GM23338 (cell line): Measurements from ENCODE around the gene C2orf68. TPM values are rescaled to one million over a fixed set of nuclear protein-coding genes. Genes with fewer than 3 reads are reported as not detected.

Source experiments
- ATAC-seq: fragments of 200-7000 bp; cut with Tn5 transposase; 3 replicates; pipeline ENCODE4 v1.9.1; 2020
- DNase-seq: peaks from one replicate; pipeline ENCODE4 v3.0.0-alpha.2; 2015; ENCODE audit warnings: low spot score
- H2AFZ ChIP-seq: fragments of 200-600 bp; sonication (generic); 2 replicates; pipeline ENCODE4 v1.8.0; 2016; ENCODE audit warnings: antibody characterized with exemption, mild to moderate bottlenecking, moderate library complexity
- H3F3A ChIP-seq: fragments of 200-600 bp; sonication (generic); replicated peaks from 2 replicates; pipeline ENCODE4 v1.8.0; 2017; ENCODE audit warnings: antibody characterized with exemption, mixed run types, low read depth
- H3K27ac ChIP-seq: fragments of 200-600 bp; sonication (generic); 2 replicates; pipeline ENCODE4 v1.6.1; 2016; ENCODE audit warnings: low read depth
- H3K27me3 ChIP-seq: fragments of 200-600 bp; sonication (generic); 2 replicates; pipeline ENCODE4 v1.8.0; 2016; ENCODE audit warnings: mild to moderate bottlenecking, mixed run types, moderate library complexity; ENCODE audit not compliant: insufficient read depth
- H3K36me3 ChIP-seq: fragments of 200-600 bp; sonication (generic); 2 replicates; pipeline ENCODE4 v1.8.0; 2016; ENCODE audit warnings: mild to moderate bottlenecking; ENCODE audit not compliant: insufficient read depth
- H3K4me1 ChIP-seq: fragments of 200-600 bp; sonication (generic); 2 replicates; pipeline ENCODE4 v1.8.0; 2016; ENCODE audit warnings: mild to moderate bottlenecking, moderate library complexity; ENCODE audit not compliant: insufficient read depth
- H3K4me2 ChIP-seq: fragments of 200-600 bp; sonication (generic); 2 replicates; pipeline ENCODE4 v1.7.1; 2017; ENCODE audit warnings: mixed run types
- H3K4me3 ChIP-seq: fragments of 200-600 bp; sonication (generic); 2 replicates; pipeline ENCODE4 v1.6.1; 2016; ENCODE audit warnings: mixed run types
- H3K79me2 ChIP-seq: fragments of 200-600 bp; sonication (generic); replicated peaks from 2 replicates; pipeline ENCODE4 v1.8.0; 2017; ENCODE audit warnings: mild to moderate bottlenecking; ENCODE audit not compliant: insufficient read depth
- H3K9me2 ChIP-seq: fragments of 200-600 bp; sonication (generic); 2 replicates; pipeline ENCODE4 v1.8.0; 2017; ENCODE audit not compliant: insufficient read depth
- H4K20me1 ChIP-seq: fragments of 200-600 bp; sonication (generic); replicated peaks from 2 replicates; pipeline ENCODE4 v1.8.0; 2017; ENCODE audit warnings: mild to moderate bottlenecking; ENCODE audit not compliant: insufficient read depth
- H3K27ac Mint-ChIP-seq: 2 replicates; pipeline ENCODE4 v1.8.0; 2020; ENCODE audit warnings: inconsistent platforms, mild to moderate bottlenecking, moderate library complexity, mixed read lengths
- H3K27me3 Mint-ChIP-seq: 3 replicates; pipeline ENCODE4 v1.8.0; 2022; ENCODE audit warnings: low read depth, mild to moderate bottlenecking, moderate library complexity, mixed read lengths, inconsistent platforms; ENCODE audit not compliant: insufficient read depth, poor library complexity
- H3K36me3 Mint-ChIP-seq: 3 replicates; pipeline ENCODE4 v1.8.0; 2021; ENCODE audit warnings: low read depth, mild to moderate bottlenecking, inconsistent platforms, moderate library complexity, mixed read lengths
- H3K4me1 Mint-ChIP-seq: 3 replicates; pipeline ENCODE4 v1.8.0; 2020; ENCODE audit warnings: mild to moderate bottlenecking, inconsistent platforms, mixed read lengths
- H3K4me3 Mint-ChIP-seq: 3 replicates; pipeline ENCODE4 v1.8.0; 2021; ENCODE audit warnings: moderate library complexity, mild to moderate bottlenecking, inconsistent platforms, mixed read lengths
- H3K9me3 Mint-ChIP-seq: 3 replicates; pipeline ENCODE4 v1.8.0; 2020; ENCODE audit warnings: moderate library complexity, mild to moderate bottlenecking, inconsistent platforms, mixed read lengths
- CREB1 ChIP-seq: fragments of 250-450 bp; sonication (Bioruptor Pico); IDR thresholded peaks from 2 replicates; pipeline ENCODE4 v1.5.0; 2020; ENCODE audit warnings: low read depth, mild to moderate bottlenecking, moderate library complexity
- EZH2 ChIP-seq: fragments of 200-600 bp; sonication (generic); IDR thresholded peaks from one replicate; pipeline ENCODE4 v1.8.0; 2017; ENCODE audit warnings: antibody characterized with exemption, mild to moderate bottlenecking, low read depth; ENCODE audit not compliant: unreplicated experiment
- EZH2phosphoT487 ChIP-seq: fragments of 200-600 bp; sonication (generic); IDR thresholded peaks from one replicate; pipeline ENCODE4 v1.8.1; 2018; ENCODE audit warnings: antibody characterized with exemption; ENCODE audit not compliant: unreplicated experiment
- JUNB ChIP-seq: IDR thresholded peaks from one replicate; pipeline ENCODE4 v1.6.1; 2016; ENCODE audit warnings: antibody characterized with exemption; ENCODE audit not compliant: unreplicated experiment
- NANOG ChIP-seq: IDR thresholded peaks from 2 replicates; pipeline ENCODE4 v1.6.1; 2016; ENCODE audit warnings: antibody characterized with exemption, borderline replicate concordance
- STAT1 ChIP-seq: IDR thresholded peaks from one replicate; pipeline ENCODE4 v1.6.1; 2016; ENCODE audit warnings: antibody characterized with exemption; ENCODE audit not compliant: unreplicated experiment
- ZNF114 ChIP-seq: fragments of 250-450 bp; sonication (Bioruptor Pico); IDR thresholded peaks from 2 replicates; pipeline ENCODE4 v1.5.0; 2020; ENCODE audit warnings: mild to moderate bottlenecking, moderate library complexity
- ZNF331 ChIP-seq: fragments of 250-450 bp; sonication (Bioruptor Pico); IDR thresholded peaks from 2 replicates; pipeline ENCODE4 v1.5.0; 2020; ENCODE audit warnings: low read depth, mild to moderate bottlenecking, moderate library complexity
- polyA plus RNA-seq: library from polyadenylated mRNA; unstranded; fragments of >200 nt; fragmentation: Nextera tagmentation; extraction: Ambion mirVana; gene quantifications from 2 replicates; pipeline ENCODE4 v1.2.1, GENCODE V29; 2016
- total RNA-seq: library from RNA; depleted of rRNA; stranded (reverse); fragments of >200 nt; shearing (Covaris generic); gene quantifications from 2 replicates; pipeline ENCODE4 v1.2.3, GENCODE V29; 2014
- TF ChIP-seq, protein P1 (sequence below), 2 experiments: fragments of 200-600 bp in 1 of 2; sonication (generic) in 1 of 2; conservative IDR thresholded peaks; 2 replicates each; pipeline versions ENCODE4 v1.5.1 to v1.6.1; 2016 to 2017; ENCODE audit warnings: antibody characterized with exemption in 2 of 2, low read depth in 2 of 2, mild to moderate bottlenecking in 2 of 2, moderate library complexity in 1 of 2
- TF ChIP-seq, protein P2 (sequence below): IDR thresholded peaks from one replicate; pipeline ENCODE4 v1.6.1; 2018; ENCODE audit warnings: antibody characterized with exemption; ENCODE audit not compliant: unreplicated experiment
- TF ChIP-seq, protein P3 (sequence below): fragments of 250-450 bp; sonication (Bioruptor Pico); IDR thresholded peaks from 2 replicates; pipeline ENCODE4 v1.5.0; 2020; ENCODE audit warnings: mild to moderate bottlenecking, moderate library complexity
- TF ChIP-seq, protein P4 (sequence below): IDR thresholded peaks from 2 replicates; pipeline ENCODE4 v1.6.1; 2016; ENCODE audit warnings: antibody characterized with exemption

C2orf68 gene
- total and polyA plus RNA-seq, 2 experiments from 2014 or later: 26.8 to 76.4 TPM

DNA sequence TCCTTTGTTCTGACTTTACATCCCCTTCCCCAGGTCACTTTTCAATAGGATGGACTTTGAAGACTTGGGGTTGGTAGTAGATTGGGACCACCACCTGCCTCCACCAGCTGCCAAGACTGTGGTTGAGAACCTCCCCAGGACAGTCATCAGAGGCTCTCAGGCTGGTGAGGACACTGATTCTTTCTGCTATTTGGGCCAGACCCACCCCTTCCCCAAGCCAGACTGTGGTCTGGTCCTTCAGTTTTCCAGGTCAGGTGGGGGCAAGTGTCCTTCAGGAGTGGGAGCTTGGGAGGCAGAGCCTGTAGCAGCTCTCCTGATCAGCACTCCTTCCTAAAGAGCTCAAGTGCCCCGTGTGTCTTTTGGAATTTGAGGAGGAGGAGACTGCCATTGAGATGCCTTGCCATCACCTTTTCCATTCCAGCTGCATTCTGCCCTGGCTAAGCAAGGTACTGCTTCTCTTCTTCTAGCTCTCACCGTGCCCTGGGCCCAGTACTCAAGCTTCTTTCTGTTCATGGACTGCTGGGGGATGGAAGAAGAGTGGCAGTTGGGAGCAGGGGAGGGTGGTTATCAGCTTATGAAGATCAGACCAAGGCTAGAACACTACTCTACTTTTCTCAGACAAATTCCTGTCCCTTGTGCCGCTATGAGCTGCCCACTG lies 15.3 kb downstream of the C2orf68 start:
- H3K36me3 ChIP-seq: no peaks in the 10 kb centered on the region; the same call in 1 of the 2 replicates
- Mint-ChIP-seq H3K9me3 (no peaks in the 10 kb centered on the region), H3K36me3 (peaks cover 7% of the 10 kb centered on the region; the same call in 1 of the 3 replicates), H3K27ac (no peak overlapping the region), H3K4me3 (peak overlapping the region; percentile 92), H3K4me1 (peaks cover 8% of the 10 kb centered on the region; the same call in 2 of the 3 replicates), H3K27me3 (peaks cover 23% of the 10 kb centered on the region)
- H3F3A ChIP-seq: no peaks in the 10 kb centered on the region
- peaks cover 6% of the 10 kb centered on the region for H3K4me1 ChIP-seq
- H3K4me3 ChIP-seq: peak overlapping the region; percentile 74
- no peak overlapping the region for H2AFZ ChIP-seq
- H3K9me2 ChIP-seq: no peaks in the 10 kb centered on the region
- peaks cover 14% of the 10 kb centered on the region for H3K79me2 ChIP-seq
- peak overlapping the region; percentile 82 for H3K4me2 ChIP-seq
- TF ChIP-seq EZH2phosphoT487 (no peak), CREB1 (no peak), JUNB (no peak), ZNF114 (no peak), ZNF331 (CRISPR knock-in tag) (no peak), STAT1 (no peak), EZH2 (no peak), NANOG (no peak)
- TF ChIP-seq, protein P1, sequence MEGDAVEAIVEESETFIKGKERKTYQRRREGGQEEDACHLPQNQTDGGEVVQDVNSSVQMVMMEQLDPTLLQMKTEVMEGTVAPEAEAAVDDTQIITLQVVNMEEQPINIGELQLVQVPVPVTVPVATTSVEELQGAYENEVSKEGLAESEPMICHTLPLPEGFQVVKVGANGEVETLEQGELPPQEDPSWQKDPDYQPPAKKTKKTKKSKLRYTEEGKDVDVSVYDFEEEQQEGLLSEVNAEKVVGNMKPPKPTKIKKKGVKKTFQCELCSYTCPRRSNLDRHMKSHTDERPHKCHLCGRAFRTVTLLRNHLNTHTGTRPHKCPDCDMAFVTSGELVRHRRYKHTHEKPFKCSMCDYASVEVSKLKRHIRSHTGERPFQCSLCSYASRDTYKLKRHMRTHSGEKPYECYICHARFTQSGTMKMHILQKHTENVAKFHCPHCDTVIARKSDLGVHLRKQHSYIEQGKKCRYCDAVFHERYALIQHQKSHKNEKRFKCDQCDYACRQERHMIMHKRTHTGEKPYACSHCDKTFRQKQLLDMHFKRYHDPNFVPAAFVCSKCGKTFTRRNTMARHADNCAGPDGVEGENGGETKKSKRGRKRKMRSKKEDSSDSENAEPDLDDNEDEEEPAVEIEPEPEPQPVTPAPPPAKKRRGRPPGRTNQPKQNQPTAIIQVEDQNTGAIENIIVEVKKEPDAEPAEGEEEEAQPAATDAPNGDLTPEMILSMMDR (conservative IDR thresholded peaks at IDR 0.05; ENCODE audit: low read depth in 2 of 2): no peak
- TF ChIP-seq, protein P2, sequence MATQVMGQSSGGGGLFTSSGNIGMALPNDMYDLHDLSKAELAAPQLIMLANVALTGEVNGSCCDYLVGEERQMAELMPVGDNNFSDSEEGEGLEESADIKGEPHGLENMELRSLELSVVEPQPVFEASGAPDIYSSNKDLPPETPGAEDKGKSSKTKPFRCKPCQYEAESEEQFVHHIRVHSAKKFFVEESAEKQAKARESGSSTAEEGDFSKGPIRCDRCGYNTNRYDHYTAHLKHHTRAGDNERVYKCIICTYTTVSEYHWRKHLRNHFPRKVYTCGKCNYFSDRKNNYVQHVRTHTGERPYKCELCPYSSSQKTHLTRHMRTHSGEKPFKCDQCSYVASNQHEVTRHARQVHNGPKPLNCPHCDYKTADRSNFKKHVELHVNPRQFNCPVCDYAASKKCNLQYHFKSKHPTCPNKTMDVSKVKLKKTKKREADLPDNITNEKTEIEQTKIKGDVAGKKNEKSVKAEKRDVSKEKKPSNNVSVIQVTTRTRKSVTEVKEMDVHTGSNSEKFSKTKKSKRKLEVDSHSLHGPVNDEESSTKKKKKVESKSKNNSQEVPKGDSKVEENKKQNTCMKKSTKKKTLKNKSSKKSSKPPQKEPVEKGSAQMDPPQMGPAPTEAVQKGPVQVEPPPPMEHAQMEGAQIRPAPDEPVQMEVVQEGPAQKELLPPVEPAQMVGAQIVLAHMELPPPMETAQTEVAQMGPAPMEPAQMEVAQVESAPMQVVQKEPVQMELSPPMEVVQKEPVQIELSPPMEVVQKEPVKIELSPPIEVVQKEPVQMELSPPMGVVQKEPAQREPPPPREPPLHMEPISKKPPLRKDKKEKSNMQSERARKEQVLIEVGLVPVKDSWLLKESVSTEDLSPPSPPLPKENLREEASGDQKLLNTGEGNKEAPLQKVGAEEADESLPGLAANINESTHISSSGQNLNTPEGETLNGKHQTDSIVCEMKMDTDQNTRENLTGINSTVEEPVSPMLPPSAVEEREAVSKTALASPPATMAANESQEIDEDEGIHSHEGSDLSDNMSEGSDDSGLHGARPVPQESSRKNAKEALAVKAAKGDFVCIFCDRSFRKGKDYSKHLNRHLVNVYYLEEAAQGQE: no peak
- TF ChIP-seq, protein P3, sequence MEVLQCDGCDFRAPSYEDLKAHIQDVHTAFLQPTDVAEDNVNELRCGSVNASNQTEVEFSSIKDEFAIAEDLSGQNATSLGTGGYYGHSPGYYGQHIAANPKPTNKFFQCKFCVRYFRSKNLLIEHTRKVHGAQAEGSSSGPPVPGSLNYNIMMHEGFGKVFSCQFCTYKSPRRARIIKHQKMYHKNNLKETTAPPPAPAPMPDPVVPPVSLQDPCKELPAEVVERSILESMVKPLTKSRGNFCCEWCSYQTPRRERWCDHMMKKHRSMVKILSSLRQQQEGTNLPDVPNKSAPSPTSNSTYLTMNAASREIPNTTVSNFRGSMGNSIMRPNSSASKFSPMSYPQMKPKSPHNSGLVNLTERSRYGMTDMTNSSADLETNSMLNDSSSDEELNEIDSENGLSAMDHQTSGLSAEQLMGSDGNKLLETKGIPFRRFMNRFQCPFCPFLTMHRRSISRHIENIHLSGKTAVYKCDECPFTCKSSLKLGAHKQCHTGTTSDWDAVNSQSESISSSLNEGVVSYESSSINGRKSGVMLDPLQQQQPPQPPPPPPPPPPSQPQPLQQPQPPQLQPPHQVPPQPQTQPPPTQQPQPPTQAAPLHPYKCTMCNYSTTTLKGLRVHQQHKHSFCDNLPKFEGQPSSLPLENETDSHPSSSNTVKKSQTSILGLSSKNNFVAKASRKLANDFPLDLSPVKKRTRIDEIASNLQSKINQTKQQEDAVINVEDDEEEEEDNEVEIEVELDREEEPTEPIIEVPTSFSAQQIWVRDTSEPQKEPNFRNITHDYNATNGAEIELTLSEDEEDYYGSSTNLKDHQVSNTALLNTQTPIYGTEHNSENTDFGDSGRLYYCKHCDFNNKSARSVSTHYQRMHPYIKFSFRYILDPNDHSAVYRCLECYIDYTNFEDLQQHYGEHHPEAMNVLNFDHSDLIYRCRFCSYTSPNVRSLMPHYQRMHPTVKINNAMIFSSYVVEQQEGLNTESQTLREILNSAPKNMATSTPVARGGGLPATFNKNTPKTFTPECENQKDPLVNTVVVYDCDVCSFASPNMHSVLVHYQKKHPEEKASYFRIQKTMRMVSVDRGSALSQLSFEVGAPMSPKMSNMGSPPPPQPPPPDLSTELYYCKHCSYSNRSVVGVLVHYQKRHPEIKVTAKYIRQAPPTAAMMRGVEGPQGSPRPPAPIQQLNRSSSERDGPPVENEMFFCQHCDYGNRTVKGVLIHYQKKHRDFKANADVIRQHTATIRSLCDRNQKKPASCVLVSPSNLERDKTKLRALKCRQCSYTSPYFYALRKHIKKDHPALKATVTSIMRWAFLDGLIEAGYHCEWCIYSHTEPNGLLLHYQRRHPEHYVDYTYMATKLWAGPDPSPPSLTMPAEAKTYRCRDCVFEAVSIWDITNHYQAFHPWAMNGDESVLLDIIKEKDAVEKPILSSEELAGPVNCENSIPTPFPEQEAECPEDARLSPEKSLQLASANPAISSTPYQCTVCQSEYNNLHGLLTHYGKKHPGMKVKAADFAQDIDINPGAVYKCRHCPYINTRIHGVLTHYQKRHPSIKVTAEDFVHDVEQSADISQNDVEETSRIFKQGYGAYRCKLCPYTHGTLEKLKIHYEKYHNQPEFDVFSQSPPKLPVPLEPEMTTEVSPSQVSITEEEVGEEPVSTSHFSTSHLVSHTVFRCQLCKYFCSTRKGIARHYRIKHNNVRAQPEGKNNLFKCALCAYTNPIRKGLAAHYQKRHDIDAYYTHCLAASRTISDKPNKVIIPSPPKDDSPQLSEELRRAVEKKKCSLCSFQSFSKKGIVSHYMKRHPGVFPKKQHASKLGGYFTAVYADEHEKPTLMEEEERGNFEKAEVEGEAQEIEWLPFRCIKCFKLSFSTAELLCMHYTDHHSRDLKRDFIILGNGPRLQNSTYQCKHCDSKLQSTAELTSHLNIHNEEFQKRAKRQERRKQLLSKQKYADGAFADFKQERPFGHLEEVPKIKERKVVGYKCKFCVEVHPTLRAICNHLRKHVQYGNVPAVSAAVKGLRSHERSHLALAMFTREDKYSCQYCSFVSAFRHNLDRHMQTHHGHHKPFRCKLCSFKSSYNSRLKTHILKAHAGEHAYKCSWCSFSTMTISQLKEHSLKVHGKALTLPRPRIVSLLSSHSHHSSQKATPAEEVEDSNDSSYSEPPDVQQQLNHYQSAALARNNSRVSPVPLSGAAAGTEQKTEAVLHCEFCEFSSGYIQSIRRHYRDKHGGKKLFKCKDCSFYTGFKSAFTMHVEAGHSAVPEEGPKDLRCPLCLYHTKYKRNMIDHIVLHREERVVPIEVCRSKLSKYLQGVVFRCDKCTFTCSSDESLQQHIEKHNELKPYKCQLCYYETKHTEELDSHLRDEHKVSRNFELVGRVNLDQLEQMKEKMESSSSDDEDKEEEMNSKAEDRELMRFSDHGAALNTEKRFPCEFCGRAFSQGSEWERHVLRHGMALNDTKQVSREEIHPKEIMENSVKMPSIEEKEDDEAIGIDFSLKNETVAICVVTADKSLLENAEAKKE (CRISPR knock-in tag): no peak
- TF ChIP-seq, protein P4, sequence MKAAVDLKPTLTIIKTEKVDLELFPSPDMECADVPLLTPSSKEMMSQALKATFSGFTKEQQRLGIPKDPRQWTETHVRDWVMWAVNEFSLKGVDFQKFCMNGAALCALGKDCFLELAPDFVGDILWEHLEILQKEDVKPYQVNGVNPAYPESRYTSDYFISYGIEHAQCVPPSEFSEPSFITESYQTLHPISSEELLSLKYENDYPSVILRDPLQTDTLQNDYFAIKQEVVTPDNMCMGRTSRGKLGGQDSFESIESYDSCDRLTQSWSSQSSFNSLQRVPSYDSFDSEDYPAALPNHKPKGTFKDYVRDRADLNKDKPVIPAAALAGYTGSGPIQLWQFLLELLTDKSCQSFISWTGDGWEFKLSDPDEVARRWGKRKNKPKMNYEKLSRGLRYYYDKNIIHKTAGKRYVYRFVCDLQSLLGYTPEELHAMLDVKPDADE: no peak
- no peaks in the 10 kb centered on the region for H3K27me3 ChIP-seq
- DNase-seq: no peak
- no peak for ATAC-seq
- H4K20me1 ChIP-seq: 0 out of 2 replicates have a peak, but pooled peaks cover 5% of the 10 kb centered on the region
- no peak overlapping the region for H3K27ac ChIP-seq
